GM12892 (cell line): Measurements from ENCODE around the gene TMEM131.

ENCODE experiments used
- POLR2A ChIP-seq: IDR thresholded peaks from 2 replicates; pipeline ENCODE4 v1.6.1; 2011; ENCODE audit warnings: low read depth, low read length, control low read depth
- POLR2AphosphoS5 ChIP-seq: IDR thresholded peaks from 2 replicates; pipeline ENCODE4 v1.6.1; 2011; ENCODE audit warnings: low read depth, low read length, control low read depth

DNA sequence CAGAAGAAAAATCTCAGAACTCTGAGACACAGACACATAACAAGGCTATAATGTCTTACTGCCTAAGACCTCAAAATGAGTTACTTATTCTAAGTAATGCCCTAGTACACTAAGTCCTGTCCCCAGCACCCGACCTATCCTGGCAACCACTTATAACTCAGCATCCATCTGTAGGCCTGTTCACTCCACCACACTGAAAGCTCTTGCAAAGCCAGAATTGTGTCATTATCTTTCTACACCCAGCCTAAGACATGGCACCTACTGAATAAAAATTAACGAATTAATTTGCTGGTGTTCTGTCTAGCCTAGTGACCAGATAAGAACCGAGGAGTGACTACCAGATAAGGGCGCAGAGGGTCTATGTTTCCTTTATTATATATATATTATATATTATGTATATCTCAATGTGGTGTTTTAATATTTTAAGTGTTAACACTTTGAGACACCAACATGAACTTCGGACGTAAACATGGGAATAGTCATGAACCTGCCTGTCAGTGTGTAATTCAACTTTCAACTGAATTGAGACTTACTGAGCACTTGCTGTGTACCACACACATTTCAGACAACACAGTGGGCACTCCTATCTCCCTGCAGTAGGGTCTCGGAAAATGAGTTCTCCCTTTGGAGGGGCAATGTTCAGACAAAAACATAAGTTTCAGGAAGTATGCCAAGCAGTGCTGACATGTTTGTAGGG is 27.7 kb downstream of the TMEM131 start:
- no peak for TF ChIP-seq POLR2A
- no peak for TF ChIP-seq POLR2AphosphoS5
